Activated CD4-positive, CD25-positive, alpha-beta regulatory T cell treated with anti-CD3 and anti-CD28 coated beads, Interleukin-2, amount 50 U/mL, for 16 hours (primary cell): ENCODE results near the gene NFATC1.
"Not testable (repeated sequence)": the region's sequence is repeated elsewhere in the genome, so short reads cannot be mapped to it uniquely, and the experiment has no call there.

ENCODE experiments used
- DNase-seq: peaks from one replicate; pipeline ENCODE4 v3.0.0-alpha.2; 2020; ENCODE audit warnings: low read depth, low spot score

NFATC1 gene

GRCh38 chr18:79489051-79489898 is 93.5 kb downstream of the NFATC1 start:
- no peak for DNase-seq

- no peak for DNase-seq
These were observed 94.3 kb downstream of the NFATC1 start for GRCh38 chr18:79489899-79490625.

DNA sequence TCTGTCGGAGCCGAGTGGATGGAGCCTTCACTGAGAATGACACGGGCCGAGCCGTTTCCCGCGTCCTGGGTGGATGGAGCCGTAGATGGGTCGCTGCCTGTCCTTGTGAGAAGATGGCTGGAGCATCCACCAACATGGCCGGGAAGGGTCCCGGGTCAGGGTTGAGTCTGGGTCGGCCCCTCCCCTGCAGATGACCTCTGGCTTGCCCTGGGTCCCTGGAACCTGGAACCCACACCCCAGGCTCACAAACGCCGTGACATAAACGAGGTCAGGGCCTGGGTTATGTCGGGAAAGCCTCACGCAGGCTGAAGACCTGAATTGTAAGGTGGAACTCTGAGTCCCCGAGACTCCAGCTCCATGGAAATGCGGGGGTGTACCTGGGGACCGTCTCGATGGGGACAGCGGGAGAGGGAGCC is 94.9 kb downstream of the NFATC1 start:
- DNase-seq = no peak

- DNase-seq = no peak
These were observed 95.4 kb downstream of the NFATC1 start for GRCh38 chr18:79491081-79491551.

DNA sequence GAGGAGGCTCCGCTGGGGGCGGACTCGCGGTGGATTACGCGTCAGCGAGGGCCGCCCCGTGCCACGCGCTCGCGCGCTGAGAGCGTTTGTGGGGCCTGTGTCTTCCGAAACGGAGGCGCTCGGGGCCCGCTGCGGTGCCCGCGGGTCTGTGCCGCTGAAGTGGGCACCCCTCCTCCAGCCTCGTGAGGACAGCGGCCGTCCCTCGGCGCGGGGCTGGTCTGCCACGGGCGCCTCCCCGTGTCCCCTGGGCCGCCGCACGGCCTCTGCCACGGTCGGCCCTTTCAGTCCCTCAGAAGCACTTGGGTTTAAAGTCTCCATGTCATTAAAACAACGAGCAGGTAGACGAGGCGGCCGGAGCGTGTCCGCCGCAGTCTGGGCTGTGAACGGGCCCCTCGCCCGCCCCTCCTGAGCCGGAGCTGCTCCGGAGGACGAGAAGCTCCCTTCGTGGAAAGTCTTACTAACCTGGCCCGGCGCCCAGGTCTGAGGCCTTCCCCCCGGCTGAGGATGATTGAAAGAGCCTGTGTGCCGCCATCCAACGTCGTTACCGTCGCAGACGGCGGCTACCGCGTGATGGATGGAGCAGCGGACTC is 97.6 kb downstream of the NFATC1 start:
- no peak for DNase-seq

GRCh38 chr18:79493801-79494211 is 98.1 kb downstream of the NFATC1 start:
- DNase-seq = no peak

GRCh38 chr18:79494936-79495335 is 99.2 kb downstream of the NFATC1 start:
- no peak for DNase-seq

DNA sequence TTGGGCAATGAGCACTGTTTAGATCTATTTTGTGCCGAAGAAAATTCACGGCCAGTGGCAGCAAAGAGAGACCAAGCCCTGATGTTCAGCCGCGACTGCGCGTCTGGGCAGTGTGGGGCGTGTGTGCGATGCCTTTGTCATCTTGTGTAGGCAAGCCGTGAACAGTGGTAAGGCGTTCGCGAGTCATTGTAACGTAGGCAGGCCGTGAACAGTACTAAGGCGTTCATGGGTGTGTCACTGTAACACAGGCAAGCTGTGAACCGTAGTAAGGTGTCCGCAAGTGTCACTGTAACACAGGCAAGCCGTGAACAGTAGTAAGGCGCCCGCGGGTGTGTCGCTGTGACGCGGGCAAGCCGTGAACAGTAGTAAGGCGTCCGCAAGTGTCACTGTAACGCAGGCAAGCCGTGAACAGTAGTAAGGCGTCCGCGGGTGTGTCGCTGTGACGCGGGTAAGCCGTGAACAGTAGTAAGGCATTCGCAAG is 99.9 kb downstream of the NFATC1 start:
- no peak for DNase-seq

- no peak for DNase-seq
These were observed 100.7 kb downstream of the NFATC1 start for GRCh38 chr18:79496237-79496977.

- DNase-seq = no peak
These were observed 101.4 kb downstream of the NFATC1 start for GRCh38 chr18:79496978-79497637.

DNA sequence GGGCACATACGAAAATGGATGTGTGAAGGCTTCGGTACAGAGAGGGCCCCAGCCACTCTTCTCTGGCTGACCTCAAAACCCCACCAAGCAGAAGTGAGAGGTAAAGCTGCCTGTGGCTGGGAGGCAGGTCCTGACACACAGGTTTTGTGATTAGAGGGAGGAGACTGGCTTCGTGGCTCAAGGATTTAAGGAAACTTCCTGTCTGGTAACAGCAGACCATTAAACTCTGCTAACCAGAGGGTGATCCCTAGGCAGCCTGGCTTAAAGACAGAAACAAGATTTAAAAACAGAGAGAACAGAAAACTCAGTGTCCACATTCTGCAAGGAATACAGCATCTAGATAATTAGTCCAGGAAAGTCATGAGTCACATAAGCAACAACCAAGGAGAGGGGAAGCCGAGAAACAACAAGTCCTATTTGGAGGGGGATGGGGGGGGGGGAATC is 101.9 kb downstream of the NFATC1 start:
- no peak for DNase-seq

DNA sequence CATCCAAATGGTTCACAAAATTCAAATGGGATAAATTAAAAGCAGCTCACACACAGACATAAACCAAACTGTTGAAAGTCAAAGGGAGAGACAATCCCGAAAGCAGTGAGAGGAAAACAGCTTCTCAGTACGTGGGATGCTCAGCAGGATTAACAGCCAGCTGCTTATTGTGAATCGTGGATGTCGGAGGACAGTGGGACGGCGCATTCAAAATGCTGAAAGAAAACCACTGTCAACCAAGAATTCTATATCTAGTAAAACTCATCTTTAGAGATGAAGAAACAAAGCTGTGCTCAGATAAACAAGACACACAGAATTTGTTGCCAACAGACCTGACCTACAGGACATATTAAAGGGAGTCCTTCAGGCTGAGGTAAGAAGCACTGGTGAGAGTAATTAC is 102.9 kb downstream of the NFATC1 start:
- no peak for DNase-seq

- DNase-seq = no peak
These were observed 105.3 kb downstream of the NFATC1 start for GRCh38 chr18:79501006-79501405.

- no peak for DNase-seq
These were observed 107.1 kb downstream of the NFATC1 start for GRCh38 chr18:79502782-79503181.

DNA sequence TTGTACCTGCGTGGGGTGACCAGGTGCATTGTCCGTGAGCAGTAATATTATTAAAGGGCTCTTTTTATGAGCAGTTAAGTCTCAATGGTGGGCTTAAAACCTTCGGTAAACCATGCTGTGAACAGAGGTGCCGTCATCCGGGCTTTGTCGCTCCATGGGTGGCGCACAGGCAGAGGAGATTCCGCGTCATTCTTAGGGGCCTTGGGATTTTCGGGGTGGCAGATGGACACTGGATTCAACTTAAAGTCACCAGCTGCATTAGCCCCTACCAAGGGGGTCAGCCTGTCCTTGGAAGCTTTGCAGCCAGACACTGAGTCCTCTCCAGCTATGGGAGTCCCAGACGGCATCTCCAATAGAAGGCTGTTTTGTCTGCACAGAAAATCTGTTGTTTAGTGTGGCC is 107.7 kb downstream of the NFATC1 start:
- DNase-seq = no peak

DNA sequence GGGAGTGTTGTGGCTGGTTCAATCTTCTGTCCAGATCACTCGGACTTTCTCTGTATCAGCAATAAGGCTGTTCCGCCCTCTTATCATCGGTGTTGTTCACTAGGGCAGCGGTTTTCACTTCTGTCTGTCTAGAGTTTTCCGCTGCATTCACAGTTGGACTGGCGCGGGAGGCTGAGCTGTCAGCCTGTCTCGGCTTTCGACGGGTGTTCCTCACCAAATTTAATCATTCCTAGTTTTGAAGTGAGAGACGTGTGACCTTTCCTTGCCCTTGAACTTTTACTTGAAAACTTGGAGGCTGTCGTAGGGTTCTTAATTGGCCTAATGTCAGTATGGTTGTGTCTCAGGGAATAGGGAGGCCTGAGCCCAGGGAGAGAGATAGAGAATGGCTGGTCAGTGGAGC is 108.3 kb downstream of the NFATC1 start:
- no peak for DNase-seq

DNA sequence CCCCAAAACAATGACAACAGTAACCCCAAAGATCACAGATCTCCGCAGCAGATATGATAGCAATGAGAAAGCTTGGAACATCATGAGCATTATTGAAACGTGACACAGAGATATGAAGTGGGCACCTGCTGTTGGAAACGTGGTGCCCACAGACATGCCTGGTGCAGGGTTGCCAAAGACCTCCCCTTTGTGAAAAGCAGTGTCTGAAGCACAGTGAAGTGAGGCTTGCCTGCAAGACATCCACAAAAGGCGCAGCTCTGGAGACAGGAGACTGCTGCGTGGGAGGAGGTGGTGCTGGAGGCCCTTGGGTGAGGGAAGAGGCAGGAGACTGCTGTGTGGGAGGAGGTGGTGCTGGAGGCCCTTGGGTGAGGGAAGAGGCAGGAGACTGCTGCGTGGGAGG is 108.8 kb downstream of the NFATC1 start:
- not testable (repeated sequence) for DNase-seq

- not testable (repeated sequence) for DNase-seq
These were observed 109.7 kb downstream of the NFATC1 start for GRCh38 chr18:79505465-79505864.

DNA sequence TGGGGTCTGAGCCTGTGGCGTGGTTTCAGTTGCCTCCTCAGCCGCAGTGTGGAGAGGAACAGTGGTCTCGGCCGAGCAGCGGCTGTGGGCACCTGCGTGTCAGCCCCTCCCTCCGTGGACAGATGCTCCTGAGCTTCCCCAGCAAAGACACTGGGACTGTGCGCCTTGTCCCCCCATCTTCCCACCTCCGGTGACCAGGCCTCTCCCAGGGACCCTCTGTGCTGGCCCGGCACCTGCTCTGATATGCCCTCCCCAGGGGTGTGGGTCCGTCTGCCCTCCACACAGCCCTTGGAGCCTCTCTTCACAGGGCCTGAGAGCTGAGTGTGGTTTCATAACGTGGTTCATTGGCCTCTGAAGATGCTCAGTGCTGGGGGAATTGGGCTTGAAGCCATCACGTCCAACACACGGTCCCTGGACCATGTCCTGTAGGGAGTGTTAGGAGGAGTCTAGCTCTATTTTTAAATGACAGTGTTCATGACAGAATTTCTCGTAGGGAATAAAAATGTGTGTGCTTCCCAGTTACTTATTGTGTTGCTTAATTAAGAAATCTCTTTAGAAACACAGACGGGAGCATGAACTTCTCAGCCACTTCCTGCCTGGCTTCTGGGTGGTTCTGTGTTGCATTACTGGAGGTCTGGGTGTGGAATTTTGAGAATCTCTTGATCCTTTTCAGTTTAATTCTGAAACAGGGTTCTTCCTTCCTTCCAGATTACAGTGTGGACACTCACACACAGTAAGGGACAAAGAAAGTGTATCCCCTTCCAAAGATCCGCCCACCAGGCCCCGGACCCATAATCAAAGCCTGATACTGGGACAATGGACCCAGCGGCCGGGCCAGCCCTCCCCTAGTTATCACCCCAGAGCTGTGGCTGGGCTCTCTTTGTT is 110.7 kb downstream of the NFATC1 start:
- no peak for DNase-seq

GRCh38 chr18:79507076-79507545 is 111.4 kb downstream of the NFATC1 start:
- DNase-seq = no peak
